ENCODE results near the gene ZNF160.
"Not testable (repeated sequence)": the region's sequence is repeated elsewhere in the genome, so short reads cannot be mapped to it uniquely, and the experiment has no call there.

Gene ZNF160

GRCh38 chr19:53068199-53068598, 35.0 kb downstream of the ZNF160 start:
- no peak overlapping the region for H3K4me3 ChIP-seq (ENCODE audit: low read length)
- DNase-seq (ENCODE audit: low read depth, low spot score), result no peak
- H3K27ac ChIP-seq (ENCODE audit: low read length), result no peak overlapping the region
- WGBS (ENCODE audit: insufficient coverage, insufficient read length), result no CpG with 5 or more reads among the region's 4 CpGs
- H3K36me3 ChIP-seq (ENCODE audit: control insufficient read depth, insufficient read depth, low read length), result peaks cover 25% of the 10 kb centered on the region; the same call in 1 of the 2 replicates
- H3K4me1 ChIP-seq (ENCODE audit: control insufficient read depth, insufficient read depth, low read length), result no peaks in the 10 kb centered on the region
- H3K9me3 ChIP-seq (ENCODE audit: control insufficient read depth, insufficient read depth, low read length), result peaks cover 3% of the 10 kb centered on the region
- no peaks in the 10 kb centered on the region for H3K27me3 ChIP-seq (ENCODE audit: control insufficient read depth, insufficient read depth, low read length)

GRCh38 chr19:53057904-53058580, 45.2 kb downstream of the ZNF160 start:
- Histone ChIP-seq H3K4me1 (ENCODE audit: control insufficient read depth, insufficient read depth, low read length) (no peaks in the 10 kb centered on the region), H3K9me3 (ENCODE audit: control insufficient read depth, insufficient read depth, low read length) (no peaks in the 10 kb centered on the region; the same call in 1 of the 2 replicates), H3K36me3 (ENCODE audit: control insufficient read depth, insufficient read depth, low read length) (no peaks in the 10 kb centered on the region), H3K4me3 (ENCODE audit: low read length) (peak overlapping the region; percentile 35; the same call in 1 of the 2 replicates), H3K27ac (ENCODE audit: low read length) (no peak overlapping the region), H3K27me3 (ENCODE audit: control insufficient read depth, insufficient read depth, low read length) (no peaks in the 10 kb centered on the region)
- no peak for DNase-seq (ENCODE audit: low read depth, low spot score)
- no CpG with 5 or more reads among the region's 59 CpGs for WGBS (ENCODE audit: insufficient coverage, insufficient read length)

- H3K27ac ChIP-seq (ENCODE audit: low read length), result no peak overlapping the region
- no peaks in the 10 kb centered on the region for H3K36me3 ChIP-seq (ENCODE audit: control insufficient read depth, insufficient read depth, low read length)
- no CpG with 5 or more reads among the region's 2 CpGs for WGBS (ENCODE audit: insufficient coverage, insufficient read length)
- DNase-seq (ENCODE audit: low read depth, low spot score), result no peak
- H3K27me3 ChIP-seq (ENCODE audit: control insufficient read depth, insufficient read depth, low read length), result no peaks in the 10 kb centered on the region
- H3K4me3 ChIP-seq (ENCODE audit: low read length), result no peak overlapping the region
- H3K4me1 ChIP-seq (ENCODE audit: control insufficient read depth, insufficient read depth, low read length), result no peaks in the 10 kb centered on the region
- H3K9me3 ChIP-seq (ENCODE audit: control insufficient read depth, insufficient read depth, low read length), result no peaks in the 10 kb centered on the region
Observed at GRCh38 chr19:53055117-53055516, 48.1 kb downstream of the ZNF160 start.

GRCh38 chr19:53047379-53047778, 55.8 kb downstream of the ZNF160 start:
- Histone ChIP-seq H3K36me3 (ENCODE audit: control insufficient read depth, insufficient read depth, low read length) (no peaks in the 10 kb centered on the region), H3K4me1 (ENCODE audit: control insufficient read depth, insufficient read depth, low read length) (no peaks in the 10 kb centered on the region), H3K27ac (ENCODE audit: low read length) (no peak overlapping the region), H3K9me3 (ENCODE audit: control insufficient read depth, insufficient read depth, low read length) (0 out of 2 replicates have a peak, but pooled peaks cover 2% of the 10 kb centered on the region), H3K27me3 (ENCODE audit: control insufficient read depth, insufficient read depth, low read length) (no peaks in the 10 kb centered on the region), H3K4me3 (ENCODE audit: low read length) (no peak overlapping the region)
- WGBS (ENCODE audit: insufficient coverage, insufficient read length), result no CpG with 5 or more reads among the region's 2 CpGs
- DNase-seq (ENCODE audit: low read depth, low spot score), result no peak

GRCh38 chr19:53045536-53045935, 57.7 kb downstream of the ZNF160 start:
- H3K27me3 ChIP-seq (ENCODE audit: control insufficient read depth, insufficient read depth, low read length), result no peaks in the 10 kb centered on the region
- no CpG with 5 or more reads among the region's 16 CpGs for WGBS (ENCODE audit: insufficient coverage, insufficient read length)
- no peaks in the 10 kb centered on the region for H3K4me1 ChIP-seq (ENCODE audit: control insufficient read depth, insufficient read depth, low read length)
- no peak overlapping the region for H3K27ac ChIP-seq (ENCODE audit: low read length)
- H3K9me3 ChIP-seq (ENCODE audit: control insufficient read depth, insufficient read depth, low read length), result 0 out of 2 replicates have a peak, but pooled peaks cover 2% of the 10 kb centered on the region
- no peak for DNase-seq (ENCODE audit: low read depth, low spot score)
- H3K4me3 ChIP-seq (ENCODE audit: low read length), result no peak overlapping the region
- H3K36me3 ChIP-seq (ENCODE audit: control insufficient read depth, insufficient read depth, low read length), result no peaks in the 10 kb centered on the region

- no peak for DNase-seq (ENCODE audit: low read depth, low spot score)
- H3K27ac ChIP-seq (ENCODE audit: low read length), result no peak overlapping the region
- H3K9me3 ChIP-seq (ENCODE audit: control insufficient read depth, insufficient read depth, low read length), result no peaks in the 10 kb centered on the region
- WGBS (ENCODE audit: insufficient coverage, insufficient read length), result no CpG with 5 or more reads among the region's 1 CpG
- H3K4me3 ChIP-seq (ENCODE audit: low read length), result no peak overlapping the region
- no peaks in the 10 kb centered on the region for H3K36me3 ChIP-seq (ENCODE audit: control insufficient read depth, insufficient read depth, low read length)
- H3K4me1 ChIP-seq (ENCODE audit: control insufficient read depth, insufficient read depth, low read length), result no peaks in the 10 kb centered on the region
- H3K27me3 ChIP-seq (ENCODE audit: control insufficient read depth, insufficient read depth, low read length), result no peaks in the 10 kb centered on the region
Observed at GRCh38 chr19:53041366-53041765, 61.9 kb downstream of the ZNF160 start.

- no peak for DNase-seq (ENCODE audit: low read depth, low spot score)
- Histone ChIP-seq H3K4me3 (ENCODE audit: low read length) (peak overlapping the region; percentile 61), H3K36me3 (ENCODE audit: control insufficient read depth, insufficient read depth, low read length) (no peaks in the 10 kb centered on the region), H3K4me1 (ENCODE audit: control insufficient read depth, insufficient read depth, low read length) (no peaks in the 10 kb centered on the region), H3K9me3 (ENCODE audit: control insufficient read depth, insufficient read depth, low read length) (no peaks in the 10 kb centered on the region), H3K27ac (ENCODE audit: low read length) (no peak overlapping the region), H3K27me3 (ENCODE audit: control insufficient read depth, insufficient read depth, low read length) (no peaks in the 10 kb centered on the region)
- no CpG with 5 or more reads among the region's 52 CpGs for WGBS (ENCODE audit: insufficient coverage, insufficient read length)
Observed at GRCh38 chr19:53037101-53038097, 65.8 kb downstream of the ZNF160 start.

GRCh38 chr19:53034948-53035675, 68.1 kb downstream of the ZNF160 start:
- Histone ChIP-seq H3K27ac (ENCODE audit: low read length) (no peak overlapping the region), H3K36me3 (ENCODE audit: control insufficient read depth, insufficient read depth, low read length) (no peaks in the 10 kb centered on the region), H3K9me3 (ENCODE audit: control insufficient read depth, insufficient read depth, low read length) (no peaks in the 10 kb centered on the region), H3K4me3 (ENCODE audit: low read length) (no peak overlapping the region), H3K27me3 (ENCODE audit: control insufficient read depth, insufficient read depth, low read length) (no peaks in the 10 kb centered on the region), H3K4me1 (ENCODE audit: control insufficient read depth, insufficient read depth, low read length) (no peaks in the 10 kb centered on the region)
- WGBS (ENCODE audit: insufficient coverage, insufficient read length), result no CpG with 5 or more reads among the region's 4 CpGs
- DNase-seq (ENCODE audit: low read depth, low spot score), result no peak

GRCh38 chr19:53034054-53034453, 69.2 kb downstream of the ZNF160 start:
- Histone ChIP-seq H3K9me3 (ENCODE audit: control insufficient read depth, insufficient read depth, low read length) (no peaks in the 10 kb centered on the region), H3K36me3 (ENCODE audit: control insufficient read depth, insufficient read depth, low read length) (no peaks in the 10 kb centered on the region), H3K4me1 (ENCODE audit: control insufficient read depth, insufficient read depth, low read length) (no peaks in the 10 kb centered on the region), H3K4me3 (ENCODE audit: low read length) (no peak overlapping the region), H3K27me3 (ENCODE audit: control insufficient read depth, insufficient read depth, low read length) (no peaks in the 10 kb centered on the region), H3K27ac (ENCODE audit: low read length) (no peak overlapping the region)
- WGBS (ENCODE audit: insufficient coverage, insufficient read length), result no CpG with 5 or more reads among the region's 2 CpGs
- DNase-seq (ENCODE audit: low read depth, low spot score), result no peak

- not testable (repeated sequence) for H3K4me1 ChIP-seq (ENCODE audit: control insufficient read depth, insufficient read depth, low read length); H3K4me3 ChIP-seq (ENCODE audit: low read length); DNase-seq (ENCODE audit: low read depth, low spot score); H3K36me3 ChIP-seq (ENCODE audit: control insufficient read depth, insufficient read depth, low read length); H3K27ac ChIP-seq (ENCODE audit: low read length); H3K9me3 ChIP-seq (ENCODE audit: control insufficient read depth, insufficient read depth, low read length); H3K27me3 ChIP-seq (ENCODE audit: control insufficient read depth, insufficient read depth, low read length)
- WGBS (ENCODE audit: insufficient coverage, insufficient read length), result no CpG with 5 or more reads among the region's 7 CpGs
Observed at GRCh38 chr19:53028306-53028705, 74.9 kb downstream of the ZNF160 start.

All from iPS DF 6.9 (cell line).